MM.1S (cell line): ENCODE data around the gene WDFY4.

ENCODE experiments used
- DNase-seq: peaks from one replicate; pipeline ENCODE4 v3.0.0-alpha.2; 2015
- H2AFZ ChIP-seq: fragments of 300-600 bp; sonication (generic); 2 replicates; pipeline ENCODE4 v1.6.0; 2016; ENCODE audit warnings: antibody characterized with exemption, low read length
- H3F3A ChIP-seq: fragments of 300-600 bp; sonication (generic); 2 replicates; pipeline ENCODE4 v1.6.1; 2016; ENCODE audit warnings: mild to moderate bottlenecking, antibody characterized with exemption, low read length, moderate library complexity, mixed read lengths; ENCODE audit not compliant: insufficient read depth
- H3K27ac ChIP-seq: fragments of 300-600 bp; sonication (generic); 2 replicates; pipeline ENCODE4 v1.5.1; 2016; ENCODE audit warnings: mild to moderate bottlenecking, low read length
- H3K27me3 ChIP-seq: fragments of 300-600 bp; sonication (generic); replicated peaks from 2 replicates; pipeline ENCODE4 v1.6.0; 2016; ENCODE audit warnings: low read length; ENCODE audit not compliant: insufficient read depth
- H3K36me3 ChIP-seq: fragments of 300-600 bp; sonication (generic); replicated peaks from 2 replicates; pipeline ENCODE4 v1.6.1; 2016; ENCODE audit warnings: mild to moderate bottlenecking, low read length, mixed read lengths; ENCODE audit not compliant: insufficient read depth
- H3K4me1 ChIP-seq: fragments of 300-600 bp; sonication (generic); 2 replicates; pipeline ENCODE4 v1.6.1; 2016; ENCODE audit warnings: low read length, mixed read lengths
- H3K4me2 ChIP-seq: fragments of 300-600 bp; sonication (generic); 2 replicates; pipeline ENCODE4 v1.6.0; 2016; ENCODE audit warnings: low read depth, low read length
- H3K4me3 ChIP-seq: fragments of 300-600 bp; sonication (generic); 2 replicates; pipeline ENCODE4 v1.5.1; 2016; ENCODE audit warnings: low read length, mixed read lengths
- H3K79me2 ChIP-seq: fragments of 300-600 bp; sonication (generic); 2 replicates; pipeline ENCODE4 v1.6.1; 2016; ENCODE audit warnings: mixed run types, low read length, mixed read lengths
- H3K9ac ChIP-seq: fragments of 300-600 bp; sonication (generic); 2 replicates; pipeline ENCODE4 v1.6.1; 2016; ENCODE audit warnings: low read length, mixed read lengths
- H3K9me2 ChIP-seq: fragments of 300-600 bp; sonication (generic); replicated peaks from 2 replicates; pipeline ENCODE4 v1.6.1; 2016; ENCODE audit warnings: mild to moderate bottlenecking, low read length, mixed read lengths; ENCODE audit not compliant: insufficient read depth
- H3K9me3 ChIP-seq: fragments of 300-600 bp; sonication (generic); replicated peaks from 2 replicates; pipeline ENCODE4 v1.6.1; 2016; ENCODE audit warnings: mild to moderate bottlenecking, low read length, mixed read lengths; ENCODE audit not compliant: insufficient read depth
- H4K20me1 ChIP-seq: fragments of 300-600 bp; sonication (generic); 2 replicates; pipeline ENCODE4 v1.6.1; 2016; ENCODE audit warnings: mild to moderate bottlenecking, low read length, moderate library complexity, mixed read lengths; ENCODE audit not compliant: insufficient read depth
- CTCF ChIP-seq: fragments of 300-600 bp; sonication (generic); IDR thresholded peaks from 2 replicates; pipeline ENCODE4 v1.5.1; 2016; ENCODE audit warnings: antibody characterized with exemption, low read length, mixed read lengths
- EZH2 ChIP-seq: fragments of 300-600 bp; sonication (generic); optimal IDR thresholded peaks from 2 replicates; pipeline ENCODE3; 2017; ENCODE audit warnings: low read depth, mild to moderate bottlenecking, antibody characterized with exemption, low read length, mixed read lengths
- EZH2phosphoT487 ChIP-seq: fragments of 300-600 bp; sonication (generic); IDR thresholded peaks from 2 replicates; pipeline ENCODE4 v1.6.1; 2018; ENCODE audit warnings: antibody characterized with exemption, low read length

The WDFY4 gene

DNA sequence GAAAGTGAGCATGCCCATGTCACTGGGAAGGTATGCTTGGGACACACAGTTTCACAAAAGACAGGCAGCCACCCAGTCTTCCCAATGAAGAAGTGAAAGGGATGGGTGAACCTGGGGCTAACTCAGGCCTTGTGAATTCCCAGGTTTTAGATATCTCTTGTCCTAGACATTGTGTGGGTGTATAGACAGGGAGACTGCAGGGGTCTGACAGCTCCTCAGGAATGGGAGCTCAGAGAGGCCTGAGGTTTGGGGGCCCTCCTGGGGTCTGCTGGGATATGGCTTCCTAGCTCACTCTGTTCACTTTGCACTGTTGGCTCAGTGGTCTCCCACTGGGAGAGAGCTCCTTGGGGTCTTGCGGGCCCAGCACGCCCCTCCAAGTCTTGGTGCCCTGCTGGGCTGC is 47.0 kb downstream of the WDFY4 start:
- Histone ChIP-seq H3K9me3 (no peaks in the 10 kb centered on the region), H3K27me3 (no peaks in the 10 kb centered on the region), H3K4me1 (no peaks in the 10 kb centered on the region), H3K36me3 (no peaks in the 10 kb centered on the region), H3K79me2 (no peaks in the 10 kb centered on the region), H4K20me1 (no peaks in the 10 kb centered on the region), H3K4me2 (no peak overlapping the region), H3K27ac (no peak overlapping the region), H3K9me2 (no peaks in the 10 kb centered on the region), H3K9ac (no peak overlapping the region), H2AFZ (no peak overlapping the region), H3F3A (no peaks in the 10 kb centered on the region), H3K4me3 (no peak overlapping the region)
- TF ChIP-seq EZH2: no peak
- no peak for TF ChIP-seq EZH2phosphoT487
- TF ChIP-seq CTCF: no peak
- DNase-seq: no peak

GRCh38 chr10:48733329-48733728 is 48.7 kb downstream of the WDFY4 start:
- no peaks in the 10 kb centered on the region for H3F3A ChIP-seq
- no peak for DNase-seq
- no peak overlapping the region for H3K9ac ChIP-seq
- H3K36me3 ChIP-seq: no peaks in the 10 kb centered on the region
- H3K27ac ChIP-seq: no peak overlapping the region
- no peaks in the 10 kb centered on the region for H4K20me1 ChIP-seq
- no peak for TF ChIP-seq CTCF
- TF ChIP-seq EZH2phosphoT487: no peak
- TF ChIP-seq EZH2: no peak
- H2AFZ ChIP-seq: no peak overlapping the region
- no peak overlapping the region for H3K4me3 ChIP-seq
- H3K4me1 ChIP-seq: no peaks in the 10 kb centered on the region
- H3K27me3 ChIP-seq: no peaks in the 10 kb centered on the region
- no peak overlapping the region for H3K4me2 ChIP-seq
- no peaks in the 10 kb centered on the region for H3K9me3 ChIP-seq
- H3K79me2 ChIP-seq: no peaks in the 10 kb centered on the region
- H3K9me2 ChIP-seq: no peaks in the 10 kb centered on the region

- no peaks in the 10 kb centered on the region for H3K27me3 ChIP-seq
These were observed 51.2 kb downstream of the WDFY4 start for GRCh38 chr10:48735836-48736390.

More at GRCh38 chr10:48735836-48736390, 51.2 kb downstream of the WDFY4 start:
- TF ChIP-seq EZH2phosphoT487: no peak
- TF ChIP-seq CTCF: no peak
- no peak for TF ChIP-seq EZH2
- Histone ChIP-seq H3K36me3 (no peaks in the 10 kb centered on the region), H2AFZ (no peak overlapping the region), H3K9me2 (no peaks in the 10 kb centered on the region), H4K20me1 (no peaks in the 10 kb centered on the region), H3K27ac (no peak overlapping the region), H3K4me2 (no peak overlapping the region), H3K4me1 (no peaks in the 10 kb centered on the region), H3K4me3 (no peak overlapping the region), H3K79me2 (no peaks in the 10 kb centered on the region), H3K9ac (no peak overlapping the region), H3F3A (no peaks in the 10 kb centered on the region), H3K9me3 (no peaks in the 10 kb centered on the region)
- no peak for DNase-seq
